Endometrium (tissue), 2 donors: ENCODE data around the gene LACRT.
"Not testable (repeated sequence)": the region's sequence is repeated elsewhere in the genome, so short reads cannot be mapped to it uniquely, and the experiment has no call there.

Experiments
- FAIRE-seq: peaks from 2 replicates; lab custom pipeline; 2012; peaks lifted over from hg19 to GRCh38; lab: Jason Lieb, UNC
- donor health status: control.
- donor health status: control.

Gene LACRT, protein sequence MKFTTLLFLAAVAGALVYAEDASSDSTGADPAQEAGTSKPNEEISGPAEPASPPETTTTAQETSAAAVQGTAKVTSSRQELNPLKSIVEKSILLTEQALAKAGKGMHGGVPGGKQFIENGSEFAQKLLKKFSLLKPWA

GRCh38 chr12:54634795-54635194, at the start of gene LACRT:
Gene LACRT (minus strand): TSS chr12:54634895. CDS start chr12:54634841, 54 bp downstream.
- FAIRE-seq = no peak

GRCh38 chr12:54683398-54683797, 48.7 kb upstream of the LACRT start:
- no peak for FAIRE-seq

- FAIRE-seq = no peak
Measured at GRCh38 chr12:54682674-54683073, 48.0 kb upstream of the LACRT start.

- no peak for FAIRE-seq
Measured at GRCh38 chr12:54680374-54680773, 45.7 kb upstream of the LACRT start.

GRCh38 chr12:54678131-54678530, 43.4 kb upstream of the LACRT start:
- FAIRE-seq = no peak

DNA sequence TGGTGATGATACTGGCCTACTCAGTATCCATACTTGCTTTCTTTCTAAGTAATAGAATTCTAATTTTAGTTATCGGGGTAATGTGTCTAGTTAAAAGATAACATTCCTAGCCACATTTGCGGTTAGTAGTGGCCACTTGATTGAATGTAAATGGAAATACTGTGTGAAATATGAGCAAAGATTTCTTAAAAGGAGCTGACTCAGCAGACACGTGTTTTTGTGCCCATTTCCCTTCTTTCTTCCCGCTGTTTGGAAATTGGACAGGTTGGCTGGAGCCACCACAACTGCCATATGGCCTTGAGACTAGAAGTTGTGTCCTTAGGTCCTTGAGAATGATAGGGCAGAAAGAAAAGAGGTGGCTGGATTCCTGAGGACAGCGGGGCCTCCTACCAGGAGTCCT, 33.2 kb upstream of the LACRT start:
- FAIRE-seq = no peak

- no peak for FAIRE-seq
Measured at GRCh38 chr12:54666008-54666407, 31.3 kb upstream of the LACRT start.

- FAIRE-seq = not testable (repeated sequence)
Measured at GRCh38 chr12:54665022-54665635, 30.4 kb upstream of the LACRT start.

DNA sequence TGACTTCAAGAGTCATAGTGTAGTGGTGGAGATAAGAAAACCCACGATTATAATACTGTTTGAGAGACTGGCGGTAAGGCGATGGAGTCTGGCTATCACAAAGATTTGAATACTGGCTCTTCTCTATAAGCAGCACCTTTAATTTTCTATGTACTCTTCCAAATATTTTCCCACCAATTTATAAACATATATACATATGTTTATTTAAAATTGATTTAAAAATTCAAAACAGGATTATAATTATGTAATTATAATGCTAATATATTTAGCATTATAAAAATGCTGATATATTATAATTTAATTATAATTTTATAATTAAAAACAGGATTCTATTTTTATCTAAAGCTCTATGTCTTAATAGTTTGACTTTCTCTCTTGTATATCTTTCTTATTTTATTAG, 28.9 kb upstream of the LACRT start:
- FAIRE-seq = no peak

DNA sequence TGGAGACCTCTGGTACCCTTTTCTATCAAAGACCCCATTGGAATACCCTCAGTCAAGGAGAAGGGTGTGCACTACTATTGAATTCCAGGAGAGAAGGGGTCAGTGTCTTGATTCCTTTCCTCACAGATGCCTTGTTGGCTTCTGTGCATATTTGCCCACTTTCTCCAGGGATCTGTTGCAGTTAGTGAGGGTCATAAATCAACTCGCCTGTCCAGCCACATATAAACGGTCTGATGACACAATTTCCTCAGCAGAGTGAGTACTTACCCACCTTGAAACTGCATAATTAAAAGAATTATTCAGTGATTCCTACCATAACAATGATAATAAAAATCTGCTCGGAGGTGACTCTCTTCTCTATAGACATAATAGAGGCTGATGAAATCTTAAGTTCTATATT, 27.3 kb upstream of the LACRT start:
- FAIRE-seq = no peak

GRCh38 chr12:54661048-54661447, 26.4 kb upstream of the LACRT start:
- FAIRE-seq = no peak

DNA sequence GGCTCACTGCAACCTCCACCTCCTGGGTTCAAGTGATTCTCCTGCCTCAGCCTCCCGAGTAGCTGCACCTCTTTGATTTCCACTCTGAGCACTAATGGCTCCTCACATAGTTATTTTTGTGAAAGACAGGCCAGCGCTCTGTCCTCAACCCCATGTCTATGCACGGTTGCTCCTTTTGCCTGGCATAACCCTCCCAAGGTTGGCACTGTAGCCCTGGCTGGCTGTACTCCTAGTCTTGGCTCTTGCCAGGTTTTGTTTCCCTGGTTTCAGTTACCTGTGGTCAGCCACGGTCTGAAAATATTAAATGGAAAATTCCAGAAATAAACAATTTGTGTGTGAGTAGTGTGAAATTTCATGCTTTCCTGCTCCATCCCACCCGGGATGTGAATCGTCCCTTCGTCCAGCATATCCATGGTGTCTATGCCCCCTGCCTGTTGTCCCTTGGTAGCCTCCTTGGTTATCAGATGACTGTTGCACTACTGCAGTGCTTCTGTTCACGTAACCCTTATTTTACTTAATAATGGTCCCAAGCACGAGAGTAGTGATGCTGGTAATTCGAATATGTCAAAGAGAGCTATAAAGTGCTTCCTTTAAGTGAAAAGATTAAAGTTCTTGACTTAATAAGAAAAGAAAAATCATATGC, 25.7 kb upstream of the LACRT start:
- FAIRE-seq = no peak

DNA sequence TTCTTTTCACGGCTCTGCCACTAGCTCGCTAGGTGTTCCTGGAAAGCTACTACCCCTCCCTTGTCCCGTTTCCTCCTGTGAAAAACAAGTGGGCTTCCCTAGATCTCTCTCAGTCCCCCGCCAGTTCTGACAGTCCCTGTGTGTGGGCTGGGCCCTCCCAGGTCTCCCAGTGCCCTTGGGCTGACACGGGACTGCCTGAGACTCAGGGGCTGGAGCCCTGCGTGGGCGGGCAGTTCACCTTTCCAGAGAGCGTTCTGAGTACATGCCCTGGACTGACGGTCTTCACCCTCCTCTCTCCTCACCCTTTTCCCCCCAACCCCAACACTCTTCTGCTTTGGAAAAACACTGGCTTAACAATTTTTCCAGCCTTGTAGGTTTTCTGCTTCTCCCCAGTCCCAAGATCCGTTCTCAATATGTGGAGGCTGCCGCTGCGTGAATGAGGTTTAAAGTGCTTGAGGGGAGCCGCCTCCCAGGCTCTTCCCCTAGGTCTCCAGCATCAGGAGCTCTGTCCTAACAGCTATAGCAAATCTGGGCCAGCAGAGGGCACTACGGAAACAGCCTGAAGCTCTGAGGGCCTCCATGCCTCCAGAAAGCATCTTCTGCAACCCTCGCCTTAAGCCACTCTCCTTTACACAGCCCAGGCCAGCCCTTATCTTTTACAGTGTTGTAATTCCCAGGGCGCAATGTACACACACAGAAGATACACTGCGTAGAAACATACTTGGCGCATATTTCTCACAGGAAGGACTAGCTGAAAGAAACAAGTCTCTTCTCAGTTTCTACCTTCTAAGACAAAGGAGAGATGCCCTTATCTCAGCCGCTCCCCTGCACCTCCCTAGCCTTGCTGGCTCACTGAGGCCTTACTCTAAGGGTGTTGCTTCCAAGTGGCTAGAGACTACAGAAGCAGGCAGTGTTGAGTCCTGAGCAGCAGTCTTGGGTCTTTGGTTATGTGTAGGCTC, 23.9 kb upstream of the LACRT start:
- FAIRE-seq = no peak

- FAIRE-seq = no peak
Measured at GRCh38 chr12:54657105-54657607, 22.5 kb upstream of the LACRT start.

DNA sequence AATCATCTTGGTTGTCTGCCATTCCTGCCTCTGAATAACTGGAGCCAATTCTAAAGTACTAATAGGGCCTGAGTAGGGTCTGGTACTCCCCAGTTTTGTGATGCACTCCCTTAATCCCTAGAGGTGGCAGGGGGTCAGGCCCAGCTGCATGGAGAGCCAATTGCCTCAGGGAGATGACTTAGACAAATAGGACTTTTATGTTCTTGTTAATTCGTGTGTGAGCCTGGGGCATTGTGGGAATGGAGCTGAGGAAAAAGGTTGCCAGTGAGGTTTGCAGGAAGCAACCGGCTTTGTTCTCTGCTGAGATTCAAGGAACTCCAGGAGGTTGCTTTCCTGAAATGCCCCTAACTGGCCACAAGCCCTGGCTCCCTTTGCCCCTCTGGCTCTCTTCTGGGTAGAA, 20.2 kb upstream of the LACRT start:
- no peak for FAIRE-seq

DNA sequence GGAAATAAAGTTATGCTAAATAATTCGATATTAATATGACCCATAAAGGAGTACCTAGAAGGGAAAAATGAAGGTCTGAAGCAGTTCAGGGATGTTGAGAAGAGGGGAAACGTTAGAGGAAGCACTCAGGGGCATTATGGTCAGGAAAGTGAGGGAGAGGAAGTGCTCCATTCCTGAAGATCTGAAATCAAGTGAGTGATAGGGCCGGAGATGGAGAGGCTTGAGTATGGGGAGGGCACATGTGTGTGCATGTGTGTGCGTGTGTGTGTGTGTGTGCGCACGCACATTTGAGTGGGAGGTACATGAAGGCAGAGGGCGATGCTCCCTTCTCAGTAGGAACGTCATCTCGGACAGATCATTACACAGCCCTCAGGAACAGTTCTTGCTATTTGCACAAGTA, 18.3 kb upstream of the LACRT start:
- FAIRE-seq = no peak

GRCh38 chr12:54650889-54651288, 16.2 kb upstream of the LACRT start:
- no peak for FAIRE-seq

GRCh38 chr12:54650409-54650808, 15.7 kb upstream of the LACRT start:
- no peak for FAIRE-seq

GRCh38 chr12:54649825-54650224, 15.1 kb upstream of the LACRT start:
- no peak for FAIRE-seq

DNA sequence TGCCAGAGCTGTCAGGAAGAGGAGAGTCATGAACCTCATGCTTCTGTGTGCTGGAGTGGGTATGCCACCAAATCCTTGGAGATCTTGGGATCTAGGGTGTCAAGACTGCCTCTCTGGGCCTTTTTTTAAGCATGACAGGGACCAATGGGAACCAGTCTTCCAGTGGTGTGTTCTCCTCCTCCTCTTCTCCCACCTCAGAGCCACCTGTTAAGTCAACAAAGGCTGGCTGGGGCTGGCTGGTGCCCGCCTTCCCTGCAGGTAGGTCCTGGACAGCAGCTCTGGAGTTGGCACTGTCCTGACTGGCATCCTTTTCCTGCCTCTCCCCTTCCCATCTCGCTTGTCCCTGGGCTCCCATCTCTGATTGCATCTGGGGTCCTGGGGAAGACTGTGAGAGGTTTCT, 13.6 kb upstream of the LACRT start, which contains the start of gene DCD:
TSS of gene DCD (minus strand) at position 101 of the 400 bp plus-strand sequence. CDS start at position 39, 62 bp downstream.
- no peak for FAIRE-seq

DNA sequence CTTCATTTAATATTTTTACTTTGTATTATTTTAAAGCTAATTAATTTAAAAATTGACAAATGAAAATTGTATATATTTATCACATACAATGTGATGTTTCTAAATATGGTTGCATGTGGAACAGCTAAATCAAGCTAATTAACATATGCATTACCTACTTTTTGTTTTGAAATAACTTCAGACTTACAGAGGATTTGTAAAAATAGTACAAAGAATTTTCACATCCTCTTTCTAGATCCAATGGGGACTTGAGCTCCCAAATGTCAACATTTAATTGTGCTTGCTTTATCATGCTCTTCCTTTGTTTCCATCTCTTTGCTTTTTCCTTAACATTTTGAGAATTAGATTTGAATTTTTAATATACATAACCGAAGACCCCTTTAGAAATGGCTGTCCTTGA, 6.9 kb upstream of the LACRT start:
- FAIRE-seq = no peak

DNA sequence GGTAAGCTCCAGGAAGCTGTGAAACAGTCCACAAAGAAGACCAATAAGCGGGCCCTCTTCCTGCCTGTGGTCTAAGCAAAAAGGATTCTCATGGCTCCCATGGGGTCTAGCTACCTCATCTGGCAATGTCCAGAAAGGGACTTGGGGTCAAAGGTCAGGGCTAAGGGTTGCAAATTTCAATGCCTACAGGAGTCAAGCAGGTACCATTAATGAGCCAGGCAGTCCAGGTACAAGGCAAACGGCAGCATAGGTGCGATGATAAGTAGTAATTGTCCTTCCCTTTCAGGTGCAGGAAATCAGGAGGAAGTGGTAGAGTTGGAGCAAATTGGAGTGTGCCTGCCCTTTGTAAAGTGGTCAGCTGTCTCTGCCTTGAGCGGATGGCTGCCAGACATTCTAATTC, 6.4 kb upstream of the LACRT start:
- FAIRE-seq = no peak
